SHP77 treated with DMSO at 0.1 percent for 48 hours (cell line): ENCODE results near the gene SLC66A2.

ENCODE experiments used
- DNase-seq: peaks from one replicate; lab custom pipeline; 2025; lab: John Stamatoyannopoulos, UW

The SLC66A2 gene

GRCh38 chr18:79917853-79918614, 33.4 kb downstream of the SLC66A2 start:
- DNase-seq = no peak

- no peak for DNase-seq
These were observed 34.1 kb downstream of the SLC66A2 start for GRCh38 chr18:79917169-79917852.

GRCh38 chr18:79916546-79917168, 34.8 kb downstream of the SLC66A2 start:
- DNase-seq = no peak

GRCh38 chr18:79916128-79916494, 35.3 kb downstream of the SLC66A2 start:
- DNase-seq = no peak

- DNase-seq = no peak
These were observed 36.0 kb downstream of the SLC66A2 start for GRCh38 chr18:79915161-79916127.

GRCh38 chr18:79914614-79915160, 36.8 kb downstream of the SLC66A2 start:
- DNase-seq = no peak

GRCh38 chr18:79912994-79913831, 38.2 kb downstream of the SLC66A2 start:
- DNase-seq = no peak

GRCh38 chr18:79912409-79912991, 39.0 kb downstream of the SLC66A2 start:
- DNase-seq = no peak

GRCh38 chr18:79911344-79912270, 39.8 kb downstream of the SLC66A2 start:
- DNase-seq = no peak

GRCh38 chr18:79910563-79911343, 40.7 kb downstream of the SLC66A2 start:
- DNase-seq = no peak

GRCh38 chr18:79906706-79907105, 44.7 kb downstream of the SLC66A2 start:
- DNase-seq = no peak

GRCh38 chr18:79905993-79906392, 45.5 kb downstream of the SLC66A2 start:
- no peak for DNase-seq

GRCh38 chr18:79905389-79905911, 46.0 kb downstream of the SLC66A2 start:
- no peak for DNase-seq

- no peak for DNase-seq
These were observed 46.9 kb downstream of the SLC66A2 start for GRCh38 chr18:79904357-79905147.

GRCh38 chr18:79903787-79904356, 47.6 kb downstream of the SLC66A2 start:
- no peak for DNase-seq

- DNase-seq = no peak
These were observed 48.3 kb downstream of the SLC66A2 start for GRCh38 chr18:79903071-79903635.

- DNase-seq = no peak
These were observed 48.8 kb downstream of the SLC66A2 start for GRCh38 chr18:79902640-79903039.
